WTC11 (cell line): ENCODE results near the gene MDH2.

ENCODE experiments used
- CREB1 ChIP-seq: sonication (generic); formaldehyde crosslinking; IDR thresholded peaks from 2 replicates; pipeline ENCODE4 v1.8.0; 2023; ENCODE audit warnings: mild to moderate bottlenecking, missing genetic modification reagents
- CTCF ChIP-seq: fragments of 200-600 bp; IDR thresholded peaks from 2 replicates; pipeline ENCODE4 v1.8.0; 2022; ENCODE audit warnings: antibody characterized with exemption
- ETV6 ChIP-seq: sonication (generic); formaldehyde crosslinking; IDR thresholded peaks from 2 replicates; pipeline ENCODE4 v1.8.1; 2022; ENCODE audit warnings: mild to moderate bottlenecking, missing genetic modification reagents
- FOXP4 ChIP-seq: sonication (generic); formaldehyde crosslinking; IDR thresholded peaks from 2 replicates; pipeline ENCODE4 v1.8.0; 2022; ENCODE audit warnings: mild to moderate bottlenecking, missing genetic modification reagents
- HMGXB4 ChIP-seq: sonication (generic); formaldehyde crosslinking; IDR thresholded peaks from 2 replicates; pipeline ENCODE4 v1.8.1; 2023; ENCODE audit warnings: mild to moderate bottlenecking, moderate library complexity, missing genetic modification reagents
- JAZF1 ChIP-seq: fragments of 250-450 bp; sonication (Bioruptor Pico); IDR thresholded peaks from 2 replicates; pipeline ENCODE4 v1.9.0; 2021; ENCODE audit warnings: moderate library complexity, mild to moderate bottlenecking, inconsistent platforms
- MAX ChIP-seq: sonication (generic); formaldehyde crosslinking; IDR thresholded peaks from 2 replicates; pipeline ENCODE4 v1.8.0; 2022; ENCODE audit warnings: mild to moderate bottlenecking, missing genetic modification reagents
- MLX ChIP-seq: sonication (generic); formaldehyde crosslinking; IDR thresholded peaks from 2 replicates; pipeline ENCODE4 v1.8.1; 2023; ENCODE audit warnings: mild to moderate bottlenecking, missing genetic modification reagents, moderate library complexity
- NR1H2 ChIP-seq: sonication (generic); formaldehyde crosslinking; IDR thresholded peaks from 2 replicates; pipeline ENCODE4 v1.9.0; 2021; ENCODE audit warnings: mild to moderate bottlenecking, moderate library complexity, missing genetic modification reagents
- SP1 ChIP-seq: sonication (generic); formaldehyde crosslinking; conservative IDR thresholded peaks from 2 replicates; pipeline ENCODE4 v1.8.1; 2022; ENCODE audit warnings: missing genetic modification reagents
- TEAD4 ChIP-seq: sonication (generic); formaldehyde crosslinking; IDR thresholded peaks from 2 replicates; pipeline ENCODE4 v1.8.0; 2022; ENCODE audit warnings: mild to moderate bottlenecking, missing genetic modification reagents
- USF1 ChIP-seq: sonication (generic); formaldehyde crosslinking; IDR thresholded peaks from 2 replicates; pipeline ENCODE4 v1.8.0; 2022; ENCODE audit warnings: mild to moderate bottlenecking, missing genetic modification reagents

GRCh38 chr7:76065016-76065612, 17.2 kb downstream of the MDH2 start:
- TF ChIP-seq CTCF (no peak), SP1 (CRISPR knock-in tag) (no peak), TEAD4 (CRISPR knock-in tag) (no peak), MLX (no peak), HMGXB4 (CRISPR knock-in tag) (no peak), NR1H2 (CRISPR knock-in tag) (no peak), ETV6 (CRISPR knock-in tag) (no peak), MAX (no peak), USF1 (no peak), FOXP4 (CRISPR knock-in tag) (no peak), JAZF1 (CRISPR knock-in tag) (no peak), CREB1 (CRISPR knock-in tag) (no peak)
